HepG2 (cell line): ENCODE measurements around the gene TRAPPC1. TPM values are rescaled to one million over a fixed set of nuclear protein-coding genes. Genes with fewer than 3 reads are reported as not detected.
A peak's percentile ranks its signal among the peaks of the same experiment; 100 is the strongest.

Experiments used
- CBX1 ChIP-seq: IDR thresholded peaks from one replicate; pipeline ENCODE4 v1.6.1; 2016; ENCODE audit warnings: antibody characterized with exemption, low read depth
- CHCHD3 ChIP-seq: sonication (generic); formaldehyde crosslinking; IDR thresholded peaks from 2 replicates; pipeline ENCODE4 v1.8.0; 2022; ENCODE audit warnings: mild to moderate bottlenecking, missing genetic modification reagents, moderate library complexity
- CTCF ChIP-seq: sonication (generic); formaldehyde crosslinking; IDR thresholded peaks from 2 replicates; pipeline ENCODE4 v1.5.0; 2020; ENCODE audit warnings: mild to moderate bottlenecking, missing genetic modification reagents, moderate library complexity
- ELF1 ChIP-seq: sonication (generic); formaldehyde crosslinking; IDR thresholded peaks from 2 replicates; pipeline ENCODE4 v1.4.0; 2020; ENCODE audit warnings: missing genetic modification reagents
- EP300 ChIP-seq, 3 experiments: sonication (generic) in 1 of 3; formaldehyde crosslinking in 1 of 3; IDR thresholded peaks; 2 replicates each; pipeline versions ENCODE4 v1.5.1 to v1.6.1; 2011 to 2020; ENCODE audit warnings: low read depth in 2 of 3, low read length in 2 of 3, borderline replicate concordance in 1 of 3, improper control_type of control experiment in 1 of 3, mild to moderate bottlenecking in 1 of 3, missing genetic modification reagents in 1 of 3, moderate library complexity in 1 of 3
- FOXO1 ChIP-seq: sonication (generic); formaldehyde crosslinking; IDR thresholded peaks from 2 replicates; pipeline ENCODE4 v1.4.0; 2020; ENCODE audit warnings: missing genetic modification reagents
- HIVEP1 ChIP-seq: sonication (generic); formaldehyde crosslinking; IDR thresholded peaks from 2 replicates; pipeline ENCODE4 v1.4.0; 2020; ENCODE audit warnings: mild to moderate bottlenecking, missing genetic modification reagents
- IKZF1 ChIP-seq: fragments of 450-650 bp; IDR thresholded peaks from 2 replicates; pipeline ENCODE4 v1.7.1; 2016
- IKZF5 ChIP-seq: IDR thresholded peaks from 2 replicates; pipeline ENCODE4 v1.6.1; 2018; ENCODE audit warnings: missing genetic modification reagents, mild to moderate bottlenecking, missing compliant biosample characterization
- NFIC ChIP-seq: IDR thresholded peaks from 2 replicates; pipeline ENCODE4 v1.6.1; 2012; ENCODE audit warnings: mild to moderate bottlenecking, low read length, inconsistent platforms
- NFKB2 ChIP-seq: sonication (generic); formaldehyde crosslinking; IDR thresholded peaks from 2 replicates; pipeline ENCODE4 v1.4.0; 2020; ENCODE audit warnings: missing genetic modification reagents, borderline replicate concordance
- TARDBP ChIP-seq: sonication (generic); formaldehyde crosslinking; IDR thresholded peaks from 2 replicates; pipeline ENCODE4 v1.8.0; 2022; ENCODE audit warnings: mild to moderate bottlenecking, missing genetic modification reagents
- TEF ChIP-seq: sonication (generic); formaldehyde crosslinking; IDR thresholded peaks from 2 replicates; pipeline ENCODE4 v1.5.0; 2020; ENCODE audit warnings: missing genetic modification reagents
- THAP9 ChIP-seq: sonication (generic); formaldehyde crosslinking; IDR thresholded peaks from 2 replicates; pipeline ENCODE4; 2020; ENCODE audit warnings: missing genetic modification reagents, mild to moderate bottlenecking, borderline replicate concordance
- ZBTB1 ChIP-seq: sonication (generic); formaldehyde crosslinking; IDR thresholded peaks from 2 replicates; pipeline ENCODE4 v1.4.0; 2020; ENCODE audit warnings: missing genetic modification reagents, borderline replicate concordance
- ZC3H13 ChIP-seq: sonication (generic); formaldehyde crosslinking; IDR thresholded peaks from 2 replicates; pipeline ENCODE4 v1.8.1; 2023; ENCODE audit warnings: mild to moderate bottlenecking, missing genetic modification reagents, moderate library complexity
- ZFAT ChIP-seq: sonication (generic); formaldehyde crosslinking; conservative IDR thresholded peaks from 2 replicates; pipeline ENCODE4 v1.8.1; 2023; ENCODE audit warnings: missing genetic modification reagents, inconsistent platforms
- ZFY ChIP-seq: sonication (generic); formaldehyde crosslinking; IDR thresholded peaks from 2 replicates; pipeline ENCODE4 v1.4.0; 2020; ENCODE audit warnings: missing genetic modification reagents
- ZMAT5 ChIP-seq: sonication (generic); formaldehyde crosslinking; IDR thresholded peaks from 2 replicates; pipeline ENCODE4 v1.5.0; 2020; ENCODE audit warnings: mild to moderate bottlenecking, low read depth, missing genetic modification reagents, borderline replicate concordance
- ZNF451 ChIP-seq: sonication (generic); formaldehyde crosslinking; IDR thresholded peaks from 2 replicates; pipeline ENCODE4 v1.5.0; 2020; ENCODE audit warnings: mild to moderate bottlenecking, missing genetic modification reagents
- ZNF75D ChIP-seq: sonication (generic); formaldehyde crosslinking; IDR thresholded peaks from 2 replicates; pipeline ENCODE4 v1.8.1; 2023; ENCODE audit warnings: missing genetic modification reagents, mild to moderate bottlenecking, borderline replicate concordance
- polyA plus RNA-seq, 8 experiments: library from polyadenylated mRNA; depleted of rRNA in 3 of 8; stranded (reverse) in 7 of 8; unstranded in 1 of 8; fragments of >200 nt; fragmentation: Illumina TruSeq in 4 of 8; extraction: Trizol in 4 of 8; gene quantifications; 2 replicates each; pipeline versions ENCODE4 v1.2.1 to v1.2.3, GENCODE V29; 2011 to 2016; ENCODE audit warnings: low read depth in 4 of 8, missing spikeins in 1 of 8, mixed read lengths in 1 of 8; ENCODE audit not compliant: insufficient read depth in 1 of 8
- total RNA-seq, 5 experiments: library from RNA; depleted of rRNA; stranded (reverse); fragments of >200 nt; fragmentation: Illumina TruSeq; extraction: Trizol; gene quantifications; 2 replicates each; pipeline ENCODE4 v1.2.3, GENCODE V29; 2016; ENCODE audit warnings: low read depth in 1 of 5

Gene TRAPPC1
- total and polyA plus RNA-seq, 2 of the 13 experiments (the other 11 are each of a cell fraction or from before 2014, with no cell fraction given), result 28.1 to 44.9 TPM

GRCh38 chr17:7885367-7886226 lies 46.1 kb downstream of the TRAPPC1 start (continued):
- TF ChIP-seq EP300 (IDR thresholded peaks at IDR 0.05; ENCODE audit: low read depth in 2 of 2, low read length in 2 of 2), result no peak
- TF ChIP-seq EP300 (CRISPR knock-in tag; IDR thresholded peaks at IDR 0.05; ENCODE audit: borderline replicate concordance), result no peak
- no peak for TF ChIP-seq NFIC
- TF ChIP-seq ZNF451 (CRISPR knock-in tag), result peak; percentile 41; the same call in 1 of the 2 replicates
- TF ChIP-seq TEF (CRISPR knock-in tag), result no peak
- TF ChIP-seq CHCHD3 (CRISPR knock-in tag), result no peak
- no peak for TF ChIP-seq THAP9 (CRISPR knock-in tag)
- no peak for TF ChIP-seq ZBTB1 (CRISPR knock-in tag)
- no peak for TF ChIP-seq TARDBP (CRISPR knock-in tag)
- 0 out of 2 replicates have a peak, but pooled peaks have one; percentile 8 for TF ChIP-seq FOXO1 (CRISPR knock-in tag)
- TF ChIP-seq NFKB2 (CRISPR knock-in tag), result no peak
- 0 out of 2 replicates have a peak, but pooled peaks have one; percentile 30 for TF ChIP-seq ZFY (CRISPR knock-in tag)
- no peak for TF ChIP-seq ZMAT5
- TF ChIP-seq IKZF5 (CRISPR knock-in tag), result no peak
- TF ChIP-seq HIVEP1 (CRISPR knock-in tag), result no peak
- TF ChIP-seq ZNF75D (CRISPR knock-in tag), result no peak
- no peak for TF ChIP-seq ZFAT (CRISPR knock-in tag)
- TF ChIP-seq CBX1, result no peak
- no peak for TF ChIP-seq ZC3H13
- peak; percentile 7; the same call in 1 of the 2 replicates for TF ChIP-seq CTCF (CRISPR knock-in tag)
- TF ChIP-seq ELF1 (CRISPR knock-in tag), result no peak
- TF ChIP-seq IKZF1, result no peak
